SK-N-SH treated with all-trans-retinoic acid at 6 μM for 48 hours (cell line): ENCODE measurements around the gene MMP24.

Experiments
- BACH2 ChIP-seq: fragments of 250-450 bp; sonication (Bioruptor Pico); IDR thresholded peaks from 2 replicates; pipeline ENCODE4 v1.9.0; 2021; ENCODE audit warnings: mild to moderate bottlenecking, borderline replicate concordance
- CREB5 ChIP-seq: fragments of 250-450 bp; sonication (Bioruptor Pico); IDR thresholded peaks from 2 replicates; pipeline ENCODE4 v1.5.1; 2020; ENCODE audit warnings: low read depth, mild to moderate bottlenecking, moderate library complexity
- ESRRG ChIP-seq: fragments of 250-450 bp; sonication (Bioruptor Pico); IDR thresholded peaks from 2 replicates; pipeline ENCODE4 v1.6.1; 2021; ENCODE audit warnings: mild to moderate bottlenecking
- GLIS3 ChIP-seq: fragments of 250-450 bp; sonication (Bioruptor Pico); IDR thresholded peaks from 2 replicates; pipeline ENCODE4 v1.5.0; 2020; ENCODE audit warnings: mild to moderate bottlenecking, moderate library complexity
- PATZ1 ChIP-seq: fragments of 250-450 bp; sonication (Bioruptor Pico); IDR thresholded peaks from 2 replicates; pipeline ENCODE4 v1.8.0; 2020; ENCODE audit warnings: mild to moderate bottlenecking, moderate library complexity, borderline replicate concordance
- SNAI2 ChIP-seq: fragments of 250-450 bp; sonication (Bioruptor Pico); IDR thresholded peaks from 2 replicates; pipeline ENCODE4 v1.5.0; 2020; ENCODE audit warnings: mild to moderate bottlenecking, moderate library complexity
- TOX ChIP-seq: fragments of 250-450 bp; sonication (Bioruptor Pico); IDR thresholded peaks from 2 replicates; pipeline ENCODE4 v1.8.0; 2021; ENCODE audit warnings: mild to moderate bottlenecking, moderate library complexity, borderline replicate concordance
- TSHZ2 ChIP-seq: fragments of 250-450 bp; sonication (Bioruptor Pico); IDR thresholded peaks from 2 replicates; pipeline ENCODE4 v1.5.0; 2020; ENCODE audit warnings: mild to moderate bottlenecking, moderate library complexity
- ZFP3 ChIP-seq: fragments of 250-450 bp; sonication (Bioruptor Pico); IDR thresholded peaks from 2 replicates; pipeline ENCODE4 v1.5.0; 2020; ENCODE audit warnings: mild to moderate bottlenecking, moderate library complexity
- ZFP30 ChIP-seq: fragments of 450-650 bp; formaldehyde crosslinking; IDR thresholded peaks from 2 replicates; pipeline ENCODE4 v1.5.0; 2022; ENCODE audit warnings: mild to moderate bottlenecking, moderate library complexity
- ZNF565 ChIP-seq: fragments of 450-650 bp; formaldehyde crosslinking; conservative IDR thresholded peaks from 2 replicates; pipeline ENCODE4 v1.5.0; 2020; ENCODE audit warnings: low read depth, mild to moderate bottlenecking, moderate library complexity
- ZNF70 ChIP-seq: fragments of 450-650 bp; formaldehyde crosslinking; IDR thresholded peaks from 2 replicates; pipeline ENCODE4 v1.5.0; 2020; ENCODE audit warnings: mild to moderate bottlenecking, moderate library complexity

GRCh38 chr20:35191419-35192117 lies 34.9 kb upstream of the MMP24 start:
- TF ChIP-seq ZNF565 (no peak), PATZ1 (CRISPR knock-in tag) (no peak), TOX (CRISPR knock-in tag) (no peak), ZFP30 (CRISPR knock-in tag) (no peak), CREB5 (CRISPR knock-in tag) (no peak), SNAI2 (CRISPR knock-in tag) (no peak), BACH2 (CRISPR knock-in tag) (no peak), ESRRG (CRISPR knock-in tag) (no peak), ZFP3 (no peak), GLIS3 (no peak), TSHZ2 (CRISPR knock-in tag) (no peak), ZNF70 (CRISPR knock-in tag) (no peak)
